Measurements from ENCODE around the gene CCDC91.

DNA sequence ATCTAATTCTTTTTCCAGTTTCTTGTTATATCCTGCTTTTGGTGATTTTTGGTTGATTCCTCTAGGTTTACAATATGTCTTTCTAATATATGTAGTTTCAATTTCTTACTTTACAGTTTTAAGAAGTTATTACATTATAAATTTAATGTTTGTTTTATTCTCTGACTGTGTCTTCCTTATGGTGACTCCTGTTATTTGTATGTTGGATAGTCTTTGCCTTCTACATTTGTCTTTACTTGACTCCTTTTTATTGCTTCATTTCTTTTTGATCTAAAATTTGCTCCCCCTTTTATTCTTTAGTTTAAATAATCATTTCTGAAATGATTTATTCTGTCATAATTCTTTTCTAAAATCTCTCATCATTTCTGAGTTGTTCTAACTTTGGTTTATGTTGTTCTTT lies 125.8 kb downstream of the CCDC91 start:
- TF ChIP-seq, protein P1, sequence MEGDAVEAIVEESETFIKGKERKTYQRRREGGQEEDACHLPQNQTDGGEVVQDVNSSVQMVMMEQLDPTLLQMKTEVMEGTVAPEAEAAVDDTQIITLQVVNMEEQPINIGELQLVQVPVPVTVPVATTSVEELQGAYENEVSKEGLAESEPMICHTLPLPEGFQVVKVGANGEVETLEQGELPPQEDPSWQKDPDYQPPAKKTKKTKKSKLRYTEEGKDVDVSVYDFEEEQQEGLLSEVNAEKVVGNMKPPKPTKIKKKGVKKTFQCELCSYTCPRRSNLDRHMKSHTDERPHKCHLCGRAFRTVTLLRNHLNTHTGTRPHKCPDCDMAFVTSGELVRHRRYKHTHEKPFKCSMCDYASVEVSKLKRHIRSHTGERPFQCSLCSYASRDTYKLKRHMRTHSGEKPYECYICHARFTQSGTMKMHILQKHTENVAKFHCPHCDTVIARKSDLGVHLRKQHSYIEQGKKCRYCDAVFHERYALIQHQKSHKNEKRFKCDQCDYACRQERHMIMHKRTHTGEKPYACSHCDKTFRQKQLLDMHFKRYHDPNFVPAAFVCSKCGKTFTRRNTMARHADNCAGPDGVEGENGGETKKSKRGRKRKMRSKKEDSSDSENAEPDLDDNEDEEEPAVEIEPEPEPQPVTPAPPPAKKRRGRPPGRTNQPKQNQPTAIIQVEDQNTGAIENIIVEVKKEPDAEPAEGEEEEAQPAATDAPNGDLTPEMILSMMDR (IDR thresholded peaks at IDR 0.05): no peak
- TF ChIP-seq POLR2AphosphoS5 (IDR thresholded peaks at IDR 0.05; ENCODE audit: insufficient read depth in 1 of 2, low read depth in 1 of 2): no peak

All from vagina (tissue), 2 donors.